Common myeloid progenitor, CD34-positive (primary cell): ENCODE data around the gene SSH3. TPM values are rescaled to one million over a fixed set of nuclear protein-coding genes. Genes with fewer than 3 reads are reported as not detected.

ENCODE experiments used
- CTCF ChIA-PET: fragments of 350-600 bp; sonication (Branson Sonifier 250); formaldehyde crosslinking; loops from one replicate; lab custom pipeline; 2021; ENCODE audit warnings: antibody characterized with exemption; lab: Charles Lee
- POLR2A ChIA-PET: fragments of 350-600 bp; sonication (Branson Sonifier 250); formaldehyde crosslinking; loops from one replicate; lab custom pipeline; 2021; ENCODE audit warnings: antibody characterized with exemption; lab: Charles Lee
- DNase-seq, 3 donors: peaks; one replicate each; pipeline versions ENCODE4 v3.0.0 to v3.0.0-alpha.2; 2013
- H3K27ac ChIP-seq, 2 experiments: 1 replicate in 1 of 2; 2 replicates in 1 of 2; pipeline ENCODE4 v1.7.0; 2013; ENCODE audit warnings: inconsistent platforms in 2 of 2, low read length in 2 of 2, mild to moderate bottlenecking in 2 of 2, low read depth in 1 of 2, moderate library complexity in 1 of 2; ENCODE audit not compliant: severe bottlenecking in 2 of 2, insufficient read depth in 1 of 2, poor library complexity in 1 of 2
- H3K27me3 ChIP-seq, 5 experiments: replicated peaks in 2 of 5; 1 replicate in 3 of 5; 2 replicates in 2 of 5; pipeline versions ENCODE4 v1.6.1 to v1.7.0; 2013; ENCODE audit warnings: low read length in 4 of 5, mild to moderate bottlenecking in 2 of 5, moderate library complexity in 2 of 5, inconsistent platforms in 1 of 5; ENCODE audit not compliant: insufficient read depth in 5 of 5, control insufficient read depth in 4 of 5
- H3K36me3 ChIP-seq, 4 experiments: 1 replicate in 2 of 4; 2 replicates in 2 of 4; pipeline versions ENCODE4 v1.6.1 to v1.7.0; 2013; ENCODE audit warnings: low read length in 3 of 4, control low read depth in 1 of 4, mild to moderate bottlenecking in 1 of 4; ENCODE audit not compliant: control insufficient read depth in 4 of 4, insufficient read depth in 4 of 4
- H3K4me1 ChIP-seq, 4 experiments: 1 replicate in 3 of 4; 2 replicates in 1 of 4; pipeline versions ENCODE4 v1.6.1 to v1.7.1; 2013; ENCODE audit warnings: low read length in 3 of 4, mild to moderate bottlenecking in 3 of 4, control low read depth in 1 of 4, inconsistent platforms in 1 of 4, moderate library complexity in 1 of 4; ENCODE audit not compliant: control insufficient read depth in 4 of 4, insufficient read depth in 4 of 4; ENCODE audit errors: control extremely low read depth in 1 of 4
- H3K4me3 ChIP-seq, 7 experiments: 1 replicate in 4 of 7; 2 replicates in 3 of 7; pipeline versions ENCODE4 v1.5.1 to v1.7.0; 2013; ENCODE audit warnings: mild to moderate bottlenecking in 7 of 7, low read length in 6 of 7, moderate library complexity in 6 of 7, inconsistent platforms in 2 of 7, low read depth in 2 of 7, control low read depth in 1 of 7; ENCODE audit not compliant: insufficient read depth in 4 of 7, control insufficient read depth in 1 of 7; ENCODE audit errors: extremely low read depth in 1 of 7
- H3K9me3 ChIP-seq, 5 experiments: 1 replicate in 4 of 5; 2 replicates in 1 of 5; pipeline versions ENCODE4 v1.6.1 to v1.7.1; 2013; ENCODE audit warnings: low read length in 4 of 5, mild to moderate bottlenecking in 2 of 5, inconsistent platforms in 1 of 5, low read depth in 1 of 5, moderate library complexity in 1 of 5; ENCODE audit not compliant: control insufficient read depth in 4 of 5, insufficient read depth in 2 of 5; ENCODE audit errors: control extremely low read depth in 1 of 5
- WGBS: methylation state at CpG from one replicate; pipeline ENCODE4 v1.1.5; 2013; ENCODE audit not compliant: insufficient coverage; 5-methylcytosine and 5-hydroxymethylcytosine counted together
- polyA plus RNA-seq: library from polyadenylated mRNA; unstranded; fragments of 120-200 nt; gene quantifications from one replicate; pipeline ENCODE4 v1.2.1, GENCODE V29; 2013

SSH3 gene, protein sequence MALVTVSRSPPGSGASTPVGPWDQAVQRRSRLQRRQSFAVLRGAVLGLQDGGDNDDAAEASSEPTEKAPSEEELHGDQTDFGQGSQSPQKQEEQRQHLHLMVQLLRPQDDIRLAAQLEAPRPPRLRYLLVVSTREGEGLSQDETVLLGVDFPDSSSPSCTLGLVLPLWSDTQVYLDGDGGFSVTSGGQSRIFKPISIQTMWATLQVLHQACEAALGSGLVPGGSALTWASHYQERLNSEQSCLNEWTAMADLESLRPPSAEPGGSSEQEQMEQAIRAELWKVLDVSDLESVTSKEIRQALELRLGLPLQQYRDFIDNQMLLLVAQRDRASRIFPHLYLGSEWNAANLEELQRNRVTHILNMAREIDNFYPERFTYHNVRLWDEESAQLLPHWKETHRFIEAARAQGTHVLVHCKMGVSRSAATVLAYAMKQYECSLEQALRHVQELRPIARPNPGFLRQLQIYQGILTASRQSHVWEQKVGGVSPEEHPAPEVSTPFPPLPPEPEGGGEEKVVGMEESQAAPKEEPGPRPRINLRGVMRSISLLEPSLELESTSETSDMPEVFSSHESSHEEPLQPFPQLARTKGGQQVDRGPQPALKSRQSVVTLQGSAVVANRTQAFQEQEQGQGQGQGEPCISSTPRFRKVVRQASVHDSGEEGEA
- polyA plus RNA-seq = 22.8 TPM

DNA sequence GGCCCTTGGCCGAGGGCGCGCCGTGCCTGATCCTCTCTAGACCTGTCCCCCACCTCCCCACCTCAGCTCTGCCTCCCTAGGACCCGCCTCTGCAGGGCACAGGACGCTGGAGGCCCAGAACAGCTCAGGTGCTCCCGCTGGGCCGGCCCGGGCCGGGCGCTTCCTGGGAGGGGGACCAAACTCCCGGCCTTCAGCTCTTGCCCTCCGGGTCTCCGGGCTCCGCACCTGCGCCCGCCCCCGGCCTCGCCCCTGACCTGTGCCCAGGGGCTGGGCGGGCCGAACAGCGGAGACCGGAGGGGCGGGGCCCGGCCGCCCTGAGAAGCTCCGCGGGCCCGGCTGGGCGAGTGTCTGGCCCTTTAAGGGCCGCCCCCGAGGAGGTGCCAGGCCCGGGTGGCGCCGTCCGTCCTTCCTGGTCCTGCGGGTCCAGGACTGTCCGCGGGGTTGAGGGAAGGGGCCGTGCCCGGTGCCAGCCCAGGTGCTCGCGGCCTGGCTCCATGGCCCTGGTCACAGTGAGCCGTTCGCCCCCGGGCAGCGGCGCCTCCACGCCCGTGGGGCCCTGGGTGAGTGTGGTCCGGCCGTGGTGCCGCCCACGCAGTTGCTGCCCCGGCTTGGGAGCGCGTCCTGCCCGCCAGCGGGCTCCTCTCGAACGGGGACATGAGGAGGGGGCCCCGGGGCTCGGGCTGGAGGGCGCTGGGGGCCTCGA lies at the start of gene SSH3:
SSH3 (plus strand) TSS at position 399 of the 703 bp plus-strand sequence; CDS start at position 495, 96 bp downstream.
- Histone ChIP-seq H3K9me3 (no peaks in the 10 kb centered on the region), H3K4me1 (peaks cover 0 to 33% (median 24%) of the 10 kb centered on the region in 4 experiments), H3K27me3 (no peaks in the 10 kb centered on the region), H3K27ac (peak within 1 kb of the TSS in 1 of 2 experiments; percentile 64), H3K4me3 (peak within 1 kb of the TSS; percentile 65 to 88 (median 78)), H3K36me3 (peaks cover 3 to 61% (median 39%) of the 10 kb centered on the region in 4 experiments)
- ChIA-PET CTCF (interaction anchor here (0.8 to 4.1 kb wide), 10 partner anchors 10 to 50 kb away, joined by 3 to 35 read pairs (median 4); no protein-coding TSS in a partner anchor), POLR2A (interaction anchor here (0.6 to 6.7 kb wide), 7 partner anchors 9 to 41 kb away, joined by 3 to 79 read pairs (median 7); partner anchors contain the start of genes ANKRD13D and GRK2)
- DNase-seq = peak in 2 of 3 donors; percentile 42 to 59
- 4% methylated on average over 53 of the region's 65 CpGs for WGBS

- Histone ChIP-seq H3K36me3 (peaks cover 18 to 87% (median 65%) of the 10 kb centered on the region in 4 experiments), H3K27me3 (no peaks in the 10 kb centered on the region), H3K9me3 (no peaks in the 10 kb centered on the region), H3K4me3 (no peak overlapping the region), H3K4me1 (peaks cover 0 to 8% (median 3%) of the 10 kb centered on the region in 4 experiments), H3K27ac (no peak overlapping the region)
- WGBS = 96% methylated on average over 14 of the region's 14 CpGs
- ChIA-PET CTCF (interaction anchor here (1.1 to 5.4 kb wide), 11 partner anchors 9 to 172 kb away, joined by 3 to 59 read pairs (median 7); no protein-coding TSS in a partner anchor), POLR2A (interaction anchor here (0.7 to 3.8 kb wide), 3 partner anchors 14 to 63 kb away, joined by 3 to 17 read pairs (median 6); no protein-coding TSS in a partner anchor)
- DNase-seq = no peak
Observed at GRCh38 chr11:67253872-67254624, 49.3 kb upstream of the SSH3 start.

DNA sequence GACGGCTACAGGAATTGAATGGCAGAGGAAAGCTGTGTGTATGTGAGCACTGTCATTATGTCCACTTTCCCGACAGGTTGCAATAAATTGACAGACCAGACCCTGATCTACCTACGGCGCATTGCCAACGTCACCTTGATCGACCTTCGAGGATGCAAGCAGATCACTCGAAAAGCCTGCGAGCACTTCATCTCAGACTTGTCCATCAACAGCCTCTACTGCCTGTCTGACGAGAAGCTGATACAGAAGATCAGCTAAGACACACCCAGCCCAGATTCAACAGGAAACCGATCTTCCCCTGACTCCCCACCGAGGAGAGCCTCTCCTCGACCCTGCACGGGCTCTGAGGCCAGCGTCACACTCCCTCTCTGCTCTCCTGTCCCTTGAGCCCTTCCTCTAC lies 48.5 kb upstream of the SSH3 start:
- WGBS = 93% methylated on average over 12 of the region's 15 CpGs

DNA sequence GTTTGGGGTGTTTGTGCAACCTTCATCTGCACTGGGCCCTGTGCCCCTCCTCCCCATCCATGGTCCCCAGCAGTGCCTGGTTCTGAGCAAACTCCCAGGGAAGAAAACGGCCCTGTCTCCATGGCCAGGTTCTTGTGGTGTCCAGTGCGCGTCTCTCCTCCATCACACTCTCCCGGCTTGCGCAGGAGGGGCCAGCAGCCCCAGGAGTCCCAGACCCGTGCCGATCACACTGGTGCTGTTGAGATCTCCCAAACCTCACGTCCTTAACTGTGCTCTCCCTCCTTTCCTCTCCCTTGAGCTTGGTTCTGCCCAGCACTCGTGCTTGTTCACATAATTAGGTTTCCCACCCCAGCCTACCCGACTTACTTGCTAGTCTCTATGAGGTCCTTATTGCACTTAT lies 48.0 kb upstream of the SSH3 start:
- H3K4me3 ChIP-seq = no peak overlapping the region
- POLR2A ChIA-PET = no interaction called here
- no peaks in the 10 kb centered on the region for H3K27me3 ChIP-seq
- H3K27ac ChIP-seq = no peak overlapping the region
- H3K9me3 ChIP-seq = no peaks in the 10 kb centered on the region
- no peak for DNase-seq
- H3K36me3 ChIP-seq = peaks cover 16 to 74% (median 52%) of the 10 kb centered on the region in 4 experiments
- WGBS = 96% methylated on average over 8 of the region's 10 CpGs
- peaks cover 0 to 8% (median 3%) of the 10 kb centered on the region in 4 experiments for H3K4me1 ChIP-seq
- CTCF ChIA-PET = interaction anchor here (0.6 to 3.2 kb wide), 5 partner anchors 62 to 173 kb away, joined by 3 to 23 read pairs (median 7); no protein-coding TSS in a partner anchor

More for the DNA sequence above, 48.5 kb upstream of the SSH3 start:
- ChIA-PET CTCF (interaction anchor here (1.9 to 5.4 kb wide), 6 partner anchors 8 to 173 kb away, joined by 4 to 59 read pairs (median 14); no protein-coding TSS in a partner anchor), POLR2A (interaction anchor here (1.4 kb wide), 1 partner anchor 63 kb away, joined by 6 read pairs; no protein-coding TSS in a partner anchor)
- H3K36me3 ChIP-seq = peaks cover 18 to 79% (median 58%) of the 10 kb centered on the region in 4 experiments
- no peak for DNase-seq
- no peak overlapping the region for H3K27ac ChIP-seq
- H3K9me3 ChIP-seq = no peaks in the 10 kb centered on the region
- H3K27me3 ChIP-seq = no peaks in the 10 kb centered on the region
- peaks cover 0 to 8% (median 3%) of the 10 kb centered on the region in 4 experiments for H3K4me1 ChIP-seq
- no peak overlapping the region for H3K4me3 ChIP-seq

- Histone ChIP-seq H3K4me1 (peaks cover 0 to 8% (median 3%) of the 10 kb centered on the region in 4 experiments), H3K4me3 (no peak overlapping the region), H3K9me3 (no peaks in the 10 kb centered on the region), H3K27ac (no peak overlapping the region), H3K27me3 (no peaks in the 10 kb centered on the region), H3K36me3 (peaks cover 14 to 69% (median 47%) of the 10 kb centered on the region in 4 experiments)
- 97% methylated on average over 7 of the region's 8 CpGs for WGBS
- CTCF ChIA-PET = interaction anchor here (0.6 to 3.2 kb wide), 2 partner anchors 61 to 87 kb away, joined by 3 to 23 read pairs; no protein-coding TSS in a partner anchor
- POLR2A ChIA-PET = no interaction called here
- DNase-seq = no peak
Observed at GRCh38 chr11:67255864-67256263, 47.5 kb upstream of the SSH3 start.
